Right lung (tissue), 10 donors: Measurements from ENCODE around the gene FGF7. TPM values are rescaled to one million over a fixed set of nuclear protein-coding genes. Genes with fewer than 3 reads are reported as not detected.
A peak's percentile ranks its signal among the peaks of the same experiment; 100 is the strongest.
"Not testable (repeated sequence)": the region's sequence is repeated elsewhere in the genome, so short reads cannot be mapped to it uniquely, and the experiment has no call there.

Experiments
- DNase-seq, 2 donors: peaks; one replicate each; pipeline ENCODE4 v3.0.0-alpha.2; 2013
- long read RNA-seq, 8 donors: transcript quantifications; one replicate each; lab custom pipeline, GENCODE V29; 2026
- polyA plus RNA-seq, 5 donors: library from polyadenylated mRNA; unstranded; fragments of 120-200 nt; gene quantifications; one replicate each; pipeline versions ENCODE4 v1.2.1 to v1.2.3, GENCODE V29; 2013; ENCODE audit warnings: inconsistent platforms in 1 of 5, low replicate concordance in 1 of 5; ENCODE audit not compliant: insufficient read length in 5 of 5, insufficient read depth in 1 of 5

FGF7 gene
- polyA plus RNA-seq = 10 to 100 TPM; 14.9 to 27.9 (median 19.7) TPM
- long read RNA-seq, donor 1, full-length matches to known transcripts = 9 of 9 reads
- long read RNA-seq, donor 1, partial matches to known transcripts = 0 of 9 reads
- long read RNA-seq, donor 1, other reads (novel, unspliced or antisense) = 0 of 9 reads
- long read RNA-seq, donor 2, full-length matches to known transcripts = 6 of 6 reads
- long read RNA-seq, donor 2, partial matches to known transcripts = 0 of 6 reads
- long read RNA-seq, donor 2, other reads (novel, unspliced or antisense) = 0 of 6 reads
- long read RNA-seq, donor 3, full-length matches to known transcripts = 2 of 2 reads
- long read RNA-seq, donor 3, partial matches to known transcripts = 0 of 2 reads
- long read RNA-seq, donor 3, other reads (novel, unspliced or antisense) = 0 of 2 reads
- long read RNA-seq, donor 4, full-length matches to known transcripts = 3 of 3 reads
- long read RNA-seq, donor 4, partial matches to known transcripts = 0 of 3 reads
- long read RNA-seq, donor 4, other reads (novel, unspliced or antisense) = 0 of 3 reads
- long read RNA-seq, donor 5, full-length matches to known transcripts = 7 of 12 reads
- long read RNA-seq, donor 5, partial matches to known transcripts = 0 of 12 reads
- long read RNA-seq, donor 5, other reads (novel, unspliced or antisense) = 5 of 12 reads
- long read RNA-seq, donor 6, full-length matches to known transcripts = 6 of 6 reads
- long read RNA-seq, donor 6, partial matches to known transcripts = 0 of 6 reads
- long read RNA-seq, donor 6, other reads (novel, unspliced or antisense) = 0 of 6 reads
- long read RNA-seq, donor 7, full-length matches to known transcripts = 6 of 6 reads
- long read RNA-seq, donor 7, partial matches to known transcripts = 0 of 6 reads
- long read RNA-seq, donor 7, other reads (novel, unspliced or antisense) = 0 of 6 reads
- long read RNA-seq, donor 8, full-length matches to known transcripts = 2 of 2 reads
- long read RNA-seq, donor 8, partial matches to known transcripts = 0 of 2 reads
- long read RNA-seq, donor 8, other reads (novel, unspliced or antisense) = 0 of 2 reads

DNA sequence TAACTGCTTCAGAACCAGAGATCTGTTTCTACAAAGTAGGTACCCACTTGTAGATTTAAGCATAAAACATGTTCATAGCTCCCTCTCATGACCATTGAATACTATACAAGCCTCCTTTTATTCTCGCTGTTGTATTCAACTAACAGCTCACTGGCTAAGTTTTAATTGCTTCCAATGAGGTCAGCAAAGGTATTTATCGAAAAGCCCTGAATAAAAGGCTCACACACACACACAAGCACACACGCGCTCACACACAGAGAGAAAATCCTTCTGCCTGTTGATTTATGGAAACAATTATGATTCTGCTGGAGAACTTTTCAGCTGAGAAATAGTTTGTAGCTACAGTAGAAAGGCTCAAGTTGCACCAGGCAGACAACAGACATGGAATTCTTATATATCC, at the start of gene FGF7:
TSS of gene FGF7 (plus strand) at position 222 of the 400 bp plus-strand sequence. CDS start 1,056 bp downstream, outside the sequence.
- peak; percentile 46 to 58 for DNase-seq

- DNase-seq = no peak
These were observed 43.0 kb upstream of the FGF7 start for GRCh38 chr15:49379996-49380395.

- DNase-seq = no peak
These were observed 42.1 kb upstream of the FGF7 start for GRCh38 chr15:49380912-49381311.

- DNase-seq = no peak
These were observed 40.6 kb upstream of the FGF7 start for GRCh38 chr15:49382394-49382793.

DNA sequence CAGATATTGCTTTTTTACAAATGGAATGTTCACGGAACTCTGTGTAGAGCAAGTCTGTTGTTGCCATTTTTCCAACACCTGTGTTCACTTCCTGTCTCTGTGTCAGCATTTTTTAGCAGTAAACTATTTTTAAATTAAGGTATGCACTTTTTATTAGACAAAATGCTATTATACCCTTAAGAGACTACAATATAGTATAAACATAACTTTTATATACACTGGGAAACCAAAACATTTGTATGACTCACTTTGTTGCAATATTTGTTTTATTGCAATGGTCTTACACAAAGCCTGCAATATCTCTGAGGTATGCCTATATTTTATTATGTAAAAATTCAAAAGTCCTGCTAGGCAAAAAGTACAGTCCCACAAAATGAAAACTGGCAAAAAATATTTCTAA, 39.8 kb upstream of the FGF7 start:
- no peak for DNase-seq

DNA sequence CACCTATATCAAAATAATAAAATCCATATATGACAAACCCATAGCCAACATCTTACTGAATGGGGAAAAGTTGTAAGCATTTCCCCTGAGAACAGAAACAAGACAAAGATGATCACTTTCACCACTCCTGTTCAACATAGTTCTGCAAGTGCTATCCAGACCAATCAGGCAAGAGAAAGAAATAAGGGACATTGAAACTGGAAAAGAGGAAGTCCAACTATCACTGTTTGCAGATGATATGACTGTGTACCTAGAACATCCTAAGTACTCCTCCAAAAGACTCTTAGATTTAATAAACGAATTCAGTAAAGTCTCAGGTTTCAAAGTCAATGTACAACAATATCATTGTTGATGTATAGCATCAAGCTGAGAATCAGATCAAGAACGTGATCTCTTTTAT, 35.6 kb upstream of the FGF7 start:
- no peak for DNase-seq

- not testable (repeated sequence) for DNase-seq
These were observed 20.3 kb upstream of the FGF7 start for GRCh38 chr15:49402515-49403296.

- DNase-seq = no peak
These were observed 16.5 kb upstream of the FGF7 start for GRCh38 chr15:49406352-49407118.

GRCh38 chr15:49410641-49411040, 12.4 kb upstream of the FGF7 start:
- no peak for DNase-seq

GRCh38 chr15:49412797-49413196, 10.2 kb upstream of the FGF7 start:
- DNase-seq = no peak

GRCh38 chr15:49415149-49415548, 7.9 kb upstream of the FGF7 start:
- DNase-seq = no peak

DNA sequence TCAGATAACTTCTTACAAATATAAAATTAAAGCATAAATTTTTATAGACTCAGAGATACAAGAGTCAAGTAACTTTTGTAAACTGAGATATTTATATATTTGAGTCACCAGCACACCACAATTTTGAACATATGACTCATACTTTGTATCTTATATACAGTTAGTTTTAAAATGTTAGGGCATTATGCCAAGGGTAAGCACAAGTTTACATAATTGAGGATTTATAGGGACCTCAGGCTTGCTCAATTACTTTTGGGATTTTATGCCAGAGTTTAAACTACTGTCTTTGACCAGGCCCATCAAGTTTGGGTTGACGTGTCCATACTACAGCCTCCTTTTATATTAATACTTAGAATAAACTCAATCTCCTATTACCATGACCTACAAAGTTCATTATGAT, 7.4 kb upstream of the FGF7 start:
- no peak for DNase-seq

- DNase-seq = no peak
These were observed 4.2 kb upstream of the FGF7 start for GRCh38 chr15:49418811-49419210.

- peak; percentile 61 to 65 for DNase-seq
These were observed 1.1 kb upstream of the FGF7 start for GRCh38 chr15:49421991-49422390.

GRCh38 chr15:49423901-49424550, 984 bp downstream of the FGF7 start:
- no peak for DNase-seq

- no peak for DNase-seq
These were observed 1.9 kb downstream of the FGF7 start for GRCh38 chr15:49424954-49425353.

DNA sequence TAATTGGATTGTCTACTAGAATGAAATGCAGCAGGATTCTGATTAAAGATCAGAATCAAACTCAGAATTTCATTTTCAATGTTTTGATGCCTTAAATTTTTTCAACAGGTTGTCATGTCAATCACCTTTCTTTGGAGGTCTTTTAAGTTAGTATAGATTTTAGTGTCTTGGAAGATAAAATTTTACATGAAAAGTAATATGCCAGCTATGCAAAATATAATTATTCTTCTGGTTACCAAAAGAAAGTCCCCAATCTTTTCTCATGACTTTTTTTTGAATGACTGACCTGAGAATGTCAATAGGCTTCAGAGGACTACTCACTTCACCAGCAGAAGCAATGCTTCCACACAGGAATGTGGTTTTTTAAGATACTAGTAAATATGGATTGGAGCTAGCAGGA, 4.3 kb downstream of the FGF7 start:
- no peak for DNase-seq

DNA sequence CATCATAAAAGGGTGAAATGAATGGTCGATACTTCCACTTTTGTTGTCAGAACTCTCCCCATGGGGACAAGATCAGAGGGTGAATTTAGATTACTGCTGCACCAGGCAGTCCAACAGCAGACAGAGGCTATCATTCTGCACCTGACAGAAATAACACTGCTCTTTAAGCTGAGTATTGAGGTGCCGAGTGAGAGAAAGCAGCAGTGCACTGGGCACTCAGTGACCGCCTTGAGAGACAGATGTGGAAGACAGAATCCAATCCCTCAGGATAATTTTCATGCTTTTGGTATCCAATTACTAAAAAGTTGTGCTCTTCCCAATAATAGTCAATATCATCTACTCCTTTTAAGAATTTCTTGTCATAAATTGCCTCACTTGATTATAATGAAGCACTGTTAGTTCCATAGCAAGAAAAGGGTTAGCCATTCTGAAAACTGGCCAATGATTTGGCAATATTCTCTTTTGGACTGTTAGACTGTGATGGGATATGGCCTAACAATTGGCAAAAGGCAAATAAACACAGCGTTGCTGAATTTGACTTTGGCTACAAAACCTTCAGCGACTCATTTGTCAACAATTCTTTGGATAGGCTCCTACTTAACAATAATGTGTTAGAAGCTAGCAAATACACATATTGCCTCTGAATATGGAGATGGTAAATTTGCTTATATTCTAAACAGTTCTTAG, 5.5 kb downstream of the FGF7 start:
- peak; percentile 83 to 84 for DNase-seq

GRCh38 chr15:49430046-49430445, 7.0 kb downstream of the FGF7 start:
- DNase-seq = no peak

- DNase-seq = no peak
These were observed 12.1 kb downstream of the FGF7 start for GRCh38 chr15:49435174-49435573.
